SU-DHL-6 (cell line): ENCODE data around the gene KIF7.
A peak's percentile ranks its signal among the peaks of the same experiment; 100 is the strongest.

Experiments
- H2AFZ ChIP-seq: fragments of 200-600 bp; sonication (generic); 2 replicates; pipeline ENCODE4 v1.6.1; 2014; ENCODE audit warnings: low read depth, mild to moderate bottlenecking, moderate library complexity, mixed read lengths, antibody characterized with exemption, low read length; ENCODE audit not compliant: severe bottlenecking
- H3F3A ChIP-seq: fragments of 200-600 bp; shearing (Covaris generic); 2 replicates; pipeline ENCODE4 v1.6.0; 2016; ENCODE audit warnings: antibody characterized with exemption, mild to moderate bottlenecking; ENCODE audit not compliant: insufficient read depth
- H3K27ac ChIP-seq: fragments of 200-600 bp; sonication (generic); 2 replicates; pipeline ENCODE4 v1.5.1; 2016; ENCODE audit warnings: low read depth, mild to moderate bottlenecking, low read length, moderate library complexity, mixed read lengths
- H3K27me3 ChIP-seq: fragments of 200-600 bp; sonication (generic), shearing (Covaris generic); 2 replicates; pipeline ENCODE4 v1.6.0; 2014; ENCODE audit warnings: mild to moderate bottlenecking, low read length
- H3K36me3 ChIP-seq: fragments of 200-600 bp; sonication (generic); 2 replicates; pipeline ENCODE4 v1.6.1; 2014; ENCODE audit warnings: mild to moderate bottlenecking, low read length, mixed read lengths
- H3K4me2 ChIP-seq: fragments of 300-600, 200-600 bp; shearing (Covaris generic), sonication (generic); 2 replicates; pipeline ENCODE4 v1.6.0; 2014; ENCODE audit warnings: low read length, low read depth, mild to moderate bottlenecking; ENCODE audit not compliant: poor library complexity, severe bottlenecking
- H3K4me3 ChIP-seq: fragments of 200-600 bp; sonication (generic); 2 replicates; pipeline ENCODE4 v1.5.1; 2014; ENCODE audit warnings: antibody characterized with exemption, low read length, mild to moderate bottlenecking, mixed read lengths; ENCODE audit not compliant: insufficient read depth, poor library complexity, severe bottlenecking
- H3K79me2 ChIP-seq: fragments of 200-600 bp; sonication (generic); 2 replicates; pipeline ENCODE4 v1.6.1; 2014; ENCODE audit warnings: mild to moderate bottlenecking, low read length, moderate library complexity; ENCODE audit not compliant: insufficient read depth
- H3K9ac ChIP-seq: fragments of 200-600 bp; sonication (generic); 2 replicates; pipeline ENCODE4 v1.7.0; 2014; ENCODE audit warnings: mild to moderate bottlenecking, low read length
- H3K9me2 ChIP-seq: fragments of 200-600 bp; sonication (generic); replicated peaks from 2 replicates; pipeline ENCODE4 v1.6.1; 2014; ENCODE audit warnings: low read length; ENCODE audit not compliant: insufficient read depth
- H3K9me3 ChIP-seq: fragments of 200-600 bp; sonication (generic); 2 replicates; pipeline ENCODE4 v1.6.1; 2014; ENCODE audit warnings: low read length, mixed read lengths; ENCODE audit not compliant: insufficient read depth
- H4K20me1 ChIP-seq: fragments of 200-600 bp; sonication (generic); 2 replicates; pipeline ENCODE4 v1.6.1; 2014; ENCODE audit warnings: low read depth, mild to moderate bottlenecking, antibody characterized with exemption, low read length, moderate library complexity, mixed read lengths
- EZH2phosphoT487 ChIP-seq: fragments of 200-600 bp; sonication (generic), shearing (Covaris generic); conservative IDR thresholded peaks from 2 replicates; pipeline ENCODE4 v1.6.1; 2018; ENCODE audit warnings: mild to moderate bottlenecking, antibody characterized with exemption, low read length, moderate library complexity, mixed read lengths
- TF ChIP-seq, protein P1 (sequence below): fragments of 200-600 bp; sonication (generic); IDR thresholded peaks from one replicate; pipeline ENCODE4 v1.5.1; 2017; ENCODE audit warnings: antibody characterized with exemption, mild to moderate bottlenecking, low read length, moderate library complexity; ENCODE audit not compliant: insufficient read depth, poor library complexity, severe bottlenecking

The KIF7 gene

GRCh38 chr15:89654847-89655805, at the start of gene KIF7:
TSS of gene KIF7 (minus strand) at chr15:89655467. CDS start at chr15:89652930, 2,537 bp downstream.
- H2AFZ ChIP-seq: no peak within 1 kb of the TSS
- no peak within 1 kb of the TSS for H3K4me3 ChIP-seq
- no peaks in the 10 kb centered on the region for H4K20me1 ChIP-seq
- H3K9ac ChIP-seq: no peak within 1 kb of the TSS
- H3K36me3 ChIP-seq: no peaks in the 10 kb centered on the region
- no peaks in the 10 kb centered on the region for H3K9me3 ChIP-seq
- H3K27ac ChIP-seq: no peak within 1 kb of the TSS
- H3K4me2 ChIP-seq: no peak within 1 kb of the TSS
- H3K9me2 ChIP-seq: no peaks in the 10 kb centered on the region
- no peak for TF ChIP-seq EZH2phosphoT487
- TF ChIP-seq, protein P1, sequence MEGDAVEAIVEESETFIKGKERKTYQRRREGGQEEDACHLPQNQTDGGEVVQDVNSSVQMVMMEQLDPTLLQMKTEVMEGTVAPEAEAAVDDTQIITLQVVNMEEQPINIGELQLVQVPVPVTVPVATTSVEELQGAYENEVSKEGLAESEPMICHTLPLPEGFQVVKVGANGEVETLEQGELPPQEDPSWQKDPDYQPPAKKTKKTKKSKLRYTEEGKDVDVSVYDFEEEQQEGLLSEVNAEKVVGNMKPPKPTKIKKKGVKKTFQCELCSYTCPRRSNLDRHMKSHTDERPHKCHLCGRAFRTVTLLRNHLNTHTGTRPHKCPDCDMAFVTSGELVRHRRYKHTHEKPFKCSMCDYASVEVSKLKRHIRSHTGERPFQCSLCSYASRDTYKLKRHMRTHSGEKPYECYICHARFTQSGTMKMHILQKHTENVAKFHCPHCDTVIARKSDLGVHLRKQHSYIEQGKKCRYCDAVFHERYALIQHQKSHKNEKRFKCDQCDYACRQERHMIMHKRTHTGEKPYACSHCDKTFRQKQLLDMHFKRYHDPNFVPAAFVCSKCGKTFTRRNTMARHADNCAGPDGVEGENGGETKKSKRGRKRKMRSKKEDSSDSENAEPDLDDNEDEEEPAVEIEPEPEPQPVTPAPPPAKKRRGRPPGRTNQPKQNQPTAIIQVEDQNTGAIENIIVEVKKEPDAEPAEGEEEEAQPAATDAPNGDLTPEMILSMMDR: no peak
- 0 out of 2 replicates have a peak, but pooled peaks cover 3% of the 10 kb centered on the region for H3K27me3 ChIP-seq
- H3K79me2 ChIP-seq: no peaks in the 10 kb centered on the region
- H3F3A ChIP-seq: no peaks in the 10 kb centered on the region

DNA sequence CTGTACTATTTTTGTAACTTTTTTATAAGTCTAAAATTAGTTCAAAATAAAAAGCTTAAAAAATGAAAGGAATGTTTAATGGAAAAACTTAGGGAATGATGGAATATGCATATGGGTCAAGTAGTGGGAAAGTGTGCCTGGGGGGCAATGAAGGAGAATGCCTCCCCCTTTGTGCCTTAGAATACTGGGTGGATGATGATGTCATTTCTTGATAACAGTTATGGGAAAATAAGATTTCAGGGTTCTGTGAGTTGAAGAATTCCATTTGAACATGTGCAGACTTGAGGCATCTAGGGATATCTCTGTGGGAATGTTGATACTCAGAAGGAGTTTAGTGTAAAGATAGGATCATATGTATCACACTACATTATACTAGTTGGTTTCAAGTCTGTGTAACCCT, 49.1 kb upstream of the KIF7 start:
- no peaks in the 10 kb centered on the region for H3K79me2 ChIP-seq
- no peaks in the 10 kb centered on the region for H3K9me2 ChIP-seq
- TF ChIP-seq, protein P1: no peak
- TF ChIP-seq EZH2phosphoT487: no peak
- H3K4me3 ChIP-seq: no peak overlapping the region
- H3K4me2 ChIP-seq: no peak overlapping the region
- H4K20me1 ChIP-seq: no peaks in the 10 kb centered on the region
- no peak overlapping the region for H3K9ac ChIP-seq
- H3F3A ChIP-seq: no peaks in the 10 kb centered on the region
- H3K27ac ChIP-seq: no peak overlapping the region
- no peaks in the 10 kb centered on the region for H3K36me3 ChIP-seq
- no peaks in the 10 kb centered on the region for H3K27me3 ChIP-seq
- no peaks in the 10 kb centered on the region for H3K9me3 ChIP-seq
- H2AFZ ChIP-seq: no peak overlapping the region

- Histone ChIP-seq H3K27ac (no peak overlapping the region), H3K4me2 (peak overlapping the region; percentile 30), H3K9me3 (no peaks in the 10 kb centered on the region), H3K36me3 (no peaks in the 10 kb centered on the region), H3K27me3 (no peaks in the 10 kb centered on the region), H3K9ac (no peak overlapping the region), H4K20me1 (no peaks in the 10 kb centered on the region), H3K4me3 (no peak overlapping the region), H3K9me2 (no peaks in the 10 kb centered on the region), H2AFZ (no peak overlapping the region), H3K79me2 (no peaks in the 10 kb centered on the region), H3F3A (0 out of 2 replicates have a peak, but pooled peaks cover 5% of the 10 kb centered on the region)
- no peak for TF ChIP-seq EZH2phosphoT487
- TF ChIP-seq, protein P1: no peak
These were observed 39.9 kb upstream of the KIF7 start for GRCh38 chr15:89695198-89695597.
